HepG2 (cell line): ENCODE data around the gene TUBB4A. TPM values are rescaled to one million over a fixed set of nuclear protein-coding genes. Genes with fewer than 3 reads are reported as not detected.

Experiments
- ATAC-seq: fragments of 200-7000 bp; cut with Tn5 transposase; 3 replicates; pipeline ENCODE4 v1.9.1; 2020; ENCODE audit warnings: mild to moderate bottlenecking, moderate library complexity
- BruUV-seq: library from RNA; stranded (reverse); fragments of 400-500 nt; replicated peaks from 2 replicates; lab custom pipeline; 2021; lab: Mats Ljungman, UMichigan
- CTCF ChIA-PET: fragments of 300-600 bp; formaldehyde crosslinking; extraction: SDS; loops from one replicate; lab custom pipeline; 2021; ENCODE audit warnings: low total read pairs, inconsistent platforms, low intra/inter-chr PET ratio; lab: Yijun Ruan, JAX
- POLR2A ChIA-PET: fragments of 350-600 bp; sonication (Branson Sonifier 250); formaldehyde crosslinking; loops from one replicate; lab custom pipeline; 2020; ENCODE audit warnings: antibody characterized with exemption, inconsistent platforms; lab: Yijun Ruan, JAX
- DNase-seq: peaks from one replicate; pipeline ENCODE4 v3.0.0-alpha.2; 2015; ENCODE audit warnings: low spot score
- FAIRE-seq: peaks from 3 replicates; lab custom pipeline; 2011; peaks lifted over from hg19 to GRCh38; lab: Jason Lieb, UNC
- H2AFZ ChIP-seq: one replicate; pipeline ENCODE4 v1.6.1; 2011; ENCODE audit warnings: low read length, inconsistent platforms
- H3K27ac ChIP-seq: fragments of 300-600 bp; 3 replicates; pipeline ENCODE4 v1.8.0; 2011; ENCODE audit warnings: mixed run types, mild to moderate bottlenecking, mixed read lengths, low read length, inconsistent platforms; ENCODE audit not compliant: insufficient read depth; ENCODE audit errors: extremely low read length
- H3K27me3 ChIP-seq, 2 experiments: fragments of 200-600 bp in 1 of 2; 2 replicates in 1 of 2; 3 replicates in 1 of 2; pipeline versions ENCODE4 v1.6.0 to v1.8.0; 2011; ENCODE audit warnings: low read length in 2 of 2, mild to moderate bottlenecking in 2 of 2, moderate library complexity in 2 of 2, inconsistent platforms in 1 of 2; ENCODE audit not compliant: insufficient read depth in 2 of 2, control insufficient read depth in 1 of 2
- H3K36me3 ChIP-seq, 2 experiments: fragments of 200-600 bp in 1 of 2; replicated peaks in 1 of 2; 2 replicates in 1 of 2; 3 replicates in 1 of 2; pipeline versions ENCODE4 v1.5.1 to v1.8.0; 2011; ENCODE audit warnings: low read length in 2 of 2, inconsistent platforms in 1 of 2; ENCODE audit not compliant: insufficient read depth in 2 of 2, control insufficient read depth in 1 of 2
- H3K4me1 ChIP-seq: 2 replicates; pipeline ENCODE4 v1.5.1; 2012; ENCODE audit warnings: low read length, inconsistent platforms; ENCODE audit not compliant: insufficient read depth
- H3K4me2 ChIP-seq: 2 replicates; pipeline ENCODE4 v1.6.0; 2011; ENCODE audit warnings: low read depth, low read length, inconsistent platforms
- H3K4me3 ChIP-seq, 3 experiments: fragments of 200-600 bp in 1 of 3; sonication (generic), shearing (Covaris generic) in 1 of 3; replicated peaks in 1 of 3; 2 replicates each; pipeline ENCODE4 v1.5.1; 2011 to 2016; ENCODE audit warnings: low read length in 3 of 3, inconsistent platforms in 2 of 3, low read depth in 2 of 3, mild to moderate bottlenecking in 2 of 3, control low read depth in 1 of 3, mixed read lengths in 1 of 3; ENCODE audit not compliant: insufficient read depth in 1 of 3
- H3K79me2 ChIP-seq: one replicate; pipeline ENCODE4 v1.6.1; 2011; ENCODE audit warnings: low read length, inconsistent platforms; ENCODE audit not compliant: insufficient read depth
- H3K9ac ChIP-seq: 2 replicates; pipeline ENCODE4 v1.6.0; 2011; ENCODE audit warnings: mild to moderate bottlenecking, low read depth, low read length, inconsistent platforms; ENCODE audit not compliant: insufficient read depth
- H3K9me3 ChIP-seq: 2 replicates; pipeline ENCODE4 v1.5.1; 2012; ENCODE audit warnings: mild to moderate bottlenecking, low read length
- H4K20me1 ChIP-seq: 2 replicates; pipeline ENCODE4 v1.6.0; 2011; ENCODE audit warnings: inconsistent platforms, mild to moderate bottlenecking, low read length, moderate library complexity; ENCODE audit not compliant: insufficient read depth
- AGO2 ChIP-seq: fragments of 200-400 bp; formaldehyde crosslinking; optimal IDR thresholded peaks from 2 replicates; pipeline ENCODE3; 2017; ENCODE audit warnings: mild to moderate bottlenecking, low read depth, low read length, moderate library complexity
- ATF7 ChIP-seq, 2 experiments: fragments of 450-650 bp in 1 of 2; sonication (generic) in 1 of 2; formaldehyde crosslinking in 1 of 2; IDR thresholded peaks; 2 replicates each; pipeline versions ENCODE4 v1.4.0 to v1.6.1; 2016 to 2020; ENCODE audit warnings: antibody characterized with exemption in 1 of 2, mild to moderate bottlenecking in 1 of 2, missing genetic modification reagents in 1 of 2
- CREB1 ChIP-seq, 2 experiments: fragments of 450-650 bp in 1 of 2; IDR thresholded peaks; 2 replicates each; pipeline ENCODE4 v1.6.1; 2016 to 2017; ENCODE audit warnings: control low read depth in 1 of 2, mild to moderate bottlenecking in 1 of 2, missing compliant biosample characterization in 1 of 2, missing genetic modification characterization in 1 of 2
- ELF4 ChIP-seq: sonication (generic); formaldehyde crosslinking; IDR thresholded peaks from 2 replicates; pipeline ENCODE4 v1.5.0; 2020; ENCODE audit warnings: missing genetic modification reagents, mild to moderate bottlenecking, moderate library complexity, borderline replicate concordance
- GATA4 ChIP-seq: sonication (generic); IDR thresholded peaks from 2 replicates; pipeline ENCODE4 v1.6.1; 2016; ENCODE audit warnings: antibody characterized with exemption, low read depth, borderline replicate concordance
- ZNF263 ChIP-seq: sonication (generic); formaldehyde crosslinking; IDR thresholded peaks from 2 replicates; pipeline ENCODE4 v1.4.0; 2020; ENCODE audit warnings: missing genetic modification reagents
- ZNF543 ChIP-seq: sonication (generic); formaldehyde crosslinking; IDR thresholded peaks from 2 replicates; pipeline ENCODE4 v1.4.0; 2020; ENCODE audit warnings: mild to moderate bottlenecking, missing genetic modification reagents
- ZNF746 ChIP-seq: sonication (generic); formaldehyde crosslinking; IDR thresholded peaks from 2 replicates; pipeline ENCODE4 v1.8.0; 2022; ENCODE audit warnings: mild to moderate bottlenecking, missing genetic modification reagents
- WGBS: methylation state at CpG from one replicate; pipeline ENCODE4 v1.1.6; 2017; ENCODE audit warnings: low lambda C conversion rate; 5-methylcytosine and 5-hydroxymethylcytosine counted together
- in situ Hi-C: cut with HindIII; loops from 2 replicates; pipeline ENCODE4 v1.10.0; 2017; ENCODE audit warnings: low pct_unique_long_range_greater_than_20kb; ENCODE audit not compliant: extremely low pct_ligation_motif_present
- intact Hi-C: fragments of 100-400 bp; cut with micrococcal nuclease; formaldehyde crosslinking; loops from one replicate; pipeline ENCODE4 v1.10.0; 2022; ENCODE audit not compliant: unreplicated experiment
- polyA plus RNA-seq, 8 experiments: library from polyadenylated mRNA; depleted of rRNA in 3 of 8; stranded (reverse) in 7 of 8; unstranded in 1 of 8; fragments of >200 nt; fragmentation: Illumina TruSeq in 4 of 8; extraction: Trizol in 4 of 8; gene quantifications; 2 replicates each; pipeline versions ENCODE4 v1.2.1 to v1.2.3, GENCODE V29; 2011 to 2016; ENCODE audit warnings: low read depth in 4 of 8, missing spikeins in 1 of 8, mixed read lengths in 1 of 8; ENCODE audit not compliant: insufficient read depth in 1 of 8
- total RNA-seq, 5 experiments: library from RNA; depleted of rRNA; stranded (reverse); fragments of >200 nt; fragmentation: Illumina TruSeq; extraction: Trizol; gene quantifications; 2 replicates each; pipeline ENCODE4 v1.2.3, GENCODE V29; 2016; ENCODE audit warnings: low read depth in 1 of 5
- TF ChIP-seq, protein P1 (sequence below), 2 experiments: fragments of 450-650 bp in 1 of 2; sonication (generic) in 1 of 2; formaldehyde crosslinking in 1 of 2; IDR thresholded peaks; 2 replicates each; pipeline versions ENCODE4 v1.6.1 to v1.8.0; 2016 to 2022; ENCODE audit warnings: antibody characterized with exemption in 1 of 2, mild to moderate bottlenecking in 1 of 2, missing genetic modification reagents in 1 of 2
- TF ChIP-seq, protein P2 (sequence below): IDR thresholded peaks from 2 replicates; pipeline ENCODE4 v1.6.1; 2012; ENCODE audit warnings: low read length, improper control_type of control experiment

The TUBB4A gene
- total and polyA plus RNA-seq, 2 of the 13 experiments (the other 11 are each of a cell fraction or from before 2014, with no cell fraction given), result not detected

GRCh38 chr19:6540918-6541689, 39.0 kb upstream of the TUBB4A start:
- POLR2A ChIA-PET, result no interaction called here
- no peak for ATAC-seq
- FAIRE-seq, result no peak
- Histone ChIP-seq H3K9ac (no peak overlapping the region), H3K4me3 (no peak overlapping the region), H3K27ac (no peak overlapping the region), H3K27me3 (no peaks in the 10 kb centered on the region), H4K20me1 (no peaks in the 10 kb centered on the region), H3K36me3 (no peaks in the 10 kb centered on the region), H3K4me2 (no peak overlapping the region), H3K4me1 (peaks cover 15% of the 10 kb centered on the region), H2AFZ (no peak overlapping the region), H3K9me3 (no peaks in the 10 kb centered on the region), H3K79me2 (no peaks in the 10 kb centered on the region)
- in situ Hi-C loops (no loop called here), intact Hi-C loops (no loop called here)
- TF ChIP-seq ZNF746 (CRISPR knock-in tag) (no peak), ZNF543 (CRISPR knock-in tag) (no peak), ELF4 (CRISPR knock-in tag) (no peak), AGO2 (no peak), ZNF263 (no peak), GATA4 (no peak), CREB1 (IDR thresholded peaks at IDR 0.05) (peak; percentile 66), CREB1 (CRISPR knock-in tag; IDR thresholded peaks at IDR 0.05) (no peak), ATF7 (IDR thresholded peaks at IDR 0.05) (peak; percentile 91), ATF7 (CRISPR knock-in tag; IDR thresholded peaks at IDR 0.05) (no peak)
- TF ChIP-seq, protein P1, sequence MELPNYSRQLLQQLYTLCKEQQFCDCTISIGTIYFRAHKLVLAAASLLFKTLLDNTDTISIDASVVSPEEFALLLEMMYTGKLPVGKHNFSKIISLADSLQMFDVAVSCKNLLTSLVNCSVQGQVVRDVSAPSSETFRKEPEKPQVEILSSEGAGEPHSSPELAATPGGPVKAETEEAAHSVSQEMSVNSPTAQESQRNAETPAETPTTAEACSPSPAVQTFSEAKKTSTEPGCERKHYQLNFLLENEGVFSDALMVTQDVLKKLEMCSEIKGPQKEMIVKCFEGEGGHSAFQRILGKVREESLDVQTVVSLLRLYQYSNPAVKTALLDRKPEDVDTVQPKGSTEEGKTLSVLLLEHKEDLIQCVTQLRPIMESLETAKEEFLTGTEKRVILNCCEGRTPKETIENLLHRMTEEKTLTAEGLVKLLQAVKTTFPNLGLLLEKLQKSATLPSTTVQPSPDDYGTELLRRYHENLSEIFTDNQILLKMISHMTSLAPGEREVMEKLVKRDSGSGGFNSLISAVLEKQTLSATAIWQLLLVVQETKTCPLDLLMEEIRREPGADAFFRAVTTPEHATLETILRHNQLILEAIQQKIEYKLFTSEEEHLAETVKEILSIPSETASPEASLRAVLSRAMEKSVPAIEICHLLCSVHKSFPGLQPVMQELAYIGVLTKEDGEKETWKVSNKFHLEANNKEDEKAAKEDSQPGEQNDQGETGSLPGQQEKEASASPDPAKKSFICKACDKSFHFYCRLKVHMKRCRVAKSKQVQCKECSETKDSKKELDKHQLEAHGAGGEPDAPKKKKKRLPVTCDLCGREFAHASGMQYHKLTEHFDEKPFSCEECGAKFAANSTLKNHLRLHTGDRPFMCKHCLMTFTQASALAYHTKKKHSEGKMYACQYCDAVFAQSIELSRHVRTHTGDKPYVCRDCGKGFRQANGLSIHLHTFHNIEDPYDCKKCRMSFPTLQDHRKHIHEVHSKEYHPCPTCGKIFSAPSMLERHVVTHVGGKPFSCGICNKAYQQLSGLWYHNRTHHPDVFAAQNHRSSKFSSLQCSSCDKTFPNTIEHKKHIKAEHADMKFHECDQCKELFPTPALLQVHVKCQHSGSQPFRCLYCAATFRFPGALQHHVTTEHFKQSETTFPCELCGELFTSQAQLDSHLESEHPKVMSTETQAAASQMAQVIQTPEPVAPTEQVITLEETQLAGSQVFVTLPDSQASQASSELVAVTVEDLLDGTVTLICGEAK (IDR thresholded peaks at IDR 0.05), result no peak
- TF ChIP-seq, protein P1 (CRISPR knock-in tag; IDR thresholded peaks at IDR 0.05), result no peak
- TF ChIP-seq, protein P2, sequence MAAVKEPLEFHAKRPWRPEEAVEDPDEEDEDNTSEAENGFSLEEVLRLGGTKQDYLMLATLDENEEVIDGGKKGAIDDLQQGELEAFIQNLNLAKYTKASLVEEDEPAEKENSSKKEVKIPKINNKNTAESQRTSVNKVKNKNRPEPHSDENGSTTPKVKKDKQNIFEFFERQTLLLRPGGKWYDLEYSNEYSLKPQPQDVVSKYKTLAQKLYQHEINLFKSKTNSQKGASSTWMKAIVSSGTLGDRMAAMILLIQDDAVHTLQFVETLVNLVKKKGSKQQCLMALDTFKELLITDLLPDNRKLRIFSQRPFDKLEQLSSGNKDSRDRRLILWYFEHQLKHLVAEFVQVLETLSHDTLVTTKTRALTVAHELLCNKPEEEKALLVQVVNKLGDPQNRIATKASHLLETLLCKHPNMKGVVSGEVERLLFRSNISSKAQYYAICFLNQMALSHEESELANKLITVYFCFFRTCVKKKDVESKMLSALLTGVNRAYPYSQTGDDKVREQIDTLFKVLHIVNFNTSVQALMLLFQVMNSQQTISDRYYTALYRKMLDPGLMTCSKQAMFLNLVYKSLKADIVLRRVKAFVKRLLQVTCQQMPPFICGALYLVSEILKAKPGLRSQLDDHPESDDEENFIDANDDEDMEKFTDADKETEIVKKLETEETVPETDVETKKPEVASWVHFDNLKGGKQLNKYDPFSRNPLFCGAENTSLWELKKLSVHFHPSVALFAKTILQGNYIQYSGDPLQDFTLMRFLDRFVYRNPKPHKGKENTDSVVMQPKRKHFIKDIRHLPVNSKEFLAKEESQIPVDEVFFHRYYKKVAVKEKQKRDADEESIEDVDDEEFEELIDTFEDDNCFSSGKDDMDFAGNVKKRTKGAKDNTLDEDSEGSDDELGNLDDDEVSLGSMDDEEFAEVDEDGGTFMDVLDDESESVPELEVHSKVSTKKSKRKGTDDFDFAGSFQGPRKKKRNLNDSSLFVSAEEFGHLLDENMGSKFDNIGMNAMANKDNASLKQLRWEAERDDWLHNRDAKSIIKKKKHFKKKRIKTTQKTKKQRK, result no peak
- CTCF ChIA-PET, result no interaction called here
- WGBS, result 42% methylated on average over 13 of the region's 13 CpGs
- DNase-seq, result no peak
- BruUV-seq, result no TSS peak
